GM06990 (cell line): ENCODE results near the gene TTC28.
"Not testable (repeated sequence)": the region's sequence is repeated elsewhere in the genome, so short reads cannot be mapped to it uniquely, and the experiment has no call there.

ENCODE experiments used
- DNase-seq: peaks from one replicate; pipeline ENCODE4 v3.0.0-alpha.2; 2011; ENCODE audit not compliant: insufficient read length; ENCODE audit errors: extremely low read depth
- H3K27me3 ChIP-seq: replicated peaks from 2 replicates; pipeline ENCODE4 v1.6.0; 2011; ENCODE audit warnings: low read length; ENCODE audit not compliant: control insufficient read depth, insufficient read depth
- H3K36me3 ChIP-seq: 2 replicates; pipeline ENCODE4 v1.5.1; 2011; ENCODE audit warnings: low read length; ENCODE audit not compliant: control insufficient read depth, insufficient read depth
- H3K4me3 ChIP-seq: replicated peaks from 2 replicates; pipeline ENCODE4 v1.5.1; 2011; ENCODE audit warnings: low read depth, mild to moderate bottlenecking, control low read depth, low read length
- CTCF ChIP-seq: IDR thresholded peaks from 2 replicates; pipeline ENCODE4 v1.5.1; 2011; ENCODE audit warnings: low read length, control low read depth, mild to moderate bottlenecking, inconsistent platforms; ENCODE audit not compliant: insufficient read depth, poor library complexity, severe bottlenecking

Gene TTC28

GRCh38 chr22:28373831-28374230, 305.8 kb downstream of the TTC28 start:
- Histone ChIP-seq H3K4me3 (no peak overlapping the region), H3K36me3 (no peaks in the 10 kb centered on the region), H3K27me3 (peaks cover 1% of the 10 kb centered on the region; the same call in 1 of the 2 replicates)
- no peak for TF ChIP-seq CTCF
- DNase-seq = no peak

- H3K27me3 ChIP-seq = no peaks in the 10 kb centered on the region
- no peak for TF ChIP-seq CTCF
- no peaks in the 10 kb centered on the region for H3K36me3 ChIP-seq
- H3K4me3 ChIP-seq = no peak overlapping the region
- DNase-seq = no peak
Measured at GRCh38 chr22:28369854-28370253, 309.8 kb downstream of the TTC28 start.

- no peak for DNase-seq
- Histone ChIP-seq H3K4me3 (no peak overlapping the region), H3K36me3 (no peaks in the 10 kb centered on the region), H3K27me3 (no peaks in the 10 kb centered on the region)
- no peak for TF ChIP-seq CTCF
Measured at GRCh38 chr22:28366856-28367255, 312.8 kb downstream of the TTC28 start.

GRCh38 chr22:28365371-28365770, 314.3 kb downstream of the TTC28 start:
- Histone ChIP-seq H3K27me3 (no peaks in the 10 kb centered on the region), H3K36me3 (no peaks in the 10 kb centered on the region), H3K4me3 (no peak overlapping the region)
- no peak for TF ChIP-seq CTCF
- DNase-seq = no peak

GRCh38 chr22:28364105-28364504, 315.5 kb downstream of the TTC28 start:
- H3K27me3 ChIP-seq, H3K4me3 ChIP-seq, DNase-seq, H3K36me3 ChIP-seq: not testable (repeated sequence)

- Histone ChIP-seq H3K4me3 (no peak overlapping the region), H3K27me3 (no peaks in the 10 kb centered on the region), H3K36me3 (no peaks in the 10 kb centered on the region)
- no peak for DNase-seq
- TF ChIP-seq CTCF = no peak
Measured at GRCh38 chr22:28360939-28361338, 318.7 kb downstream of the TTC28 start.
